Activated T-cell treated with anti-CD3 and anti-CD28 coated beads, Interleukin-2, amount 50 U/mL, for 4 hours (primary cell): Measurements from ENCODE around the gene CDKL1. TPM values are rescaled to one million over a fixed set of nuclear protein-coding genes. Genes with fewer than 3 reads are reported as not detected.
"Not testable (repeated sequence)": the region's sequence is repeated elsewhere in the genome, so short reads cannot be mapped to it uniquely, and the experiment has no call there.

Experiments
- ATAC-seq, 2 donors: fragments of 200-7000 bp; cut with Tn5 transposase; one replicate each; pipeline ENCODE4 v1.10.0; 2021
- DNase-seq: peaks from one replicate; pipeline ENCODE4 v3.0.0-alpha.2; 2020
- H3K27me3 Mint-ChIP-seq: one replicate; pipeline ENCODE4 v1.8.0; 2021; ENCODE audit warnings: low read depth, mixed read lengths
- H3K36me3 Mint-ChIP-seq: one replicate; pipeline ENCODE4 v1.8.0; 2022; ENCODE audit warnings: mixed read lengths; ENCODE audit not compliant: insufficient read depth
- H3K4me1 Mint-ChIP-seq: one replicate; pipeline ENCODE4 v1.8.0; 2021; ENCODE audit warnings: low read depth, mixed read lengths
- H3K4me3 Mint-ChIP-seq: one replicate; pipeline ENCODE4 v1.8.0; 2021; ENCODE audit warnings: mild to moderate bottlenecking, moderate library complexity, mixed read lengths
- H3K9me3 Mint-ChIP-seq: one replicate; pipeline ENCODE4 v1.8.0; 2021; ENCODE audit warnings: mixed read lengths
- total RNA-seq, 3 donors: library from RNA; stranded (reverse); gene quantifications; one replicate each; pipeline ENCODE4 v1.2.1, GENCODE V29; 2021

CDKL1 gene
- total RNA-seq, 3 donors from 2014 or later, result 4.7 to 7.4 (median 7.2) TPM

- H3K27me3 Mint-ChIP-seq, result no peaks in the 10 kb centered on the region
- no peaks in the 10 kb centered on the region for H3K36me3 Mint-ChIP-seq
- H3K9me3 Mint-ChIP-seq, result no peaks in the 10 kb centered on the region
- no peaks in the 10 kb centered on the region for H3K4me1 Mint-ChIP-seq
- no peak for DNase-seq
- ATAC-seq, result no peak
- no peak overlapping the region for H3K4me3 Mint-ChIP-seq
These were observed 19.1 kb downstream of the CDKL1 start for GRCh38 chr14:50377550-50378085.

DNA sequence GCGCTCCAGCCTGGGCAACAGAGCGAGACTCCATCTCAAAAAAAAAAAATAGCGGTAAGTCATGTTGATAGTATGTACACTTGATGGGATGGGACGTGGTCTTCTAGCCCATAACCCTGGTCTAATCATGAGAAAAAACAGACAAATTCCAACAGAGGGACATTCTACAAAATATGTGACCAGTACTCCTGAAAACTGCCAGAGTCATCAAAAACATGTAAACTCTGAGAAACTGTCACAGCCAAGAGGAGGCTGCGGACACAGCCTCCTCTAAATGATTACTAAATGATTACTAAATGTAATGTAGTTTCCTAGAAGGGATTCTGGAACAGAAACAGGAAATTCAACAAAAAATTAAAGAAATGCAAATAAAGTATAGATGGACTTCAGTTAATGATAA is 20.9 kb downstream of the CDKL1 start:
- Mint-ChIP-seq H3K36me3 (no peaks in the 10 kb centered on the region), H3K27me3 (no peaks in the 10 kb centered on the region), H3K4me1 (no peaks in the 10 kb centered on the region), H3K4me3 (no peak overlapping the region), H3K9me3 (no peaks in the 10 kb centered on the region)
- no peak for DNase-seq
- ATAC-seq, result no peak

DNA sequence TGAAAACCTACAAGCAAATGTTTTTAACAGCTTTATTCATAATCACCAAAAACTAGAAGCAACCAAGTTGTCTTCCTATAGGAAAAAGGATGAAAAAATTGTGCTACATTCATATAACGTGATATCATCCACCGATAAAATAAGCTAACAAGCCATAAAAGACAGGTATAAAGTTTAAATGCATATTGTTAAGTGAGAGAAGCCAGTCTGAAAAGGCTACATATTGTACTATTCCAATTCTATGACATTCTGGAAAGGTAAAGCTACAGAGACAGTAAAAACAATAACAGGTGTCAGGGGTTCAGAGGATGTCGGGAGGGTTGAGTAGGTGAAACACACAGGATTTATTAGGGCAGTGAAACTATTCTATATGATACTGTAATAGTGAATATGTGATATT is 22.7 kb downstream of the CDKL1 start:
- no peak overlapping the region for H3K4me3 Mint-ChIP-seq
- no peak for DNase-seq
- H3K4me1 Mint-ChIP-seq, result no peaks in the 10 kb centered on the region
- no peak for ATAC-seq
- no peaks in the 10 kb centered on the region for H3K36me3 Mint-ChIP-seq
- H3K9me3 Mint-ChIP-seq, result no peaks in the 10 kb centered on the region
- H3K27me3 Mint-ChIP-seq, result no peaks in the 10 kb centered on the region

DNA sequence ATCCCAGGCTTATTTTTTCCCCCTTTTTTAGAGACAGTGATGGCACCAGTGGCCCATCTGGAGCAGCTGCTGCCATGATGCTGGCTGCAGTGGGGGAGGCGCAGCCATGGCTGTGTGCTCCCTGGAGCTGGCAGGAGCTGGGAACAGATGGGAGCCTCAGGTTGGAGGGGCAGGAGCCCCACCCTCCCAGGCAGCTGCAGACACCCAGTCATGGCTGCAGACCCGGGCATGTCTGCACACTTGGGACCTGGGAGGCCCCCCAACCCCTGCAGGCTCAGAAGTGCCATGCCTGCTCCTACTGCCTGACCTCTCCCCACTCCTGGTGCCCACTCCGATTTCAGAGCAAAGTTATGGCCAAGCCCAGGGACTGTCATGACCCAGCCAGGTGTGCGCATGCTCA is 25.1 kb downstream of the CDKL1 start:
- Mint-ChIP-seq H3K27me3 (no peaks in the 10 kb centered on the region), H3K36me3 (no peaks in the 10 kb centered on the region), H3K4me1 (peaks cover 3% of the 10 kb centered on the region), H3K4me3 (no peak overlapping the region), H3K9me3 (no peaks in the 10 kb centered on the region)
- DNase-seq, result no peak
- no peak for ATAC-seq

DNA sequence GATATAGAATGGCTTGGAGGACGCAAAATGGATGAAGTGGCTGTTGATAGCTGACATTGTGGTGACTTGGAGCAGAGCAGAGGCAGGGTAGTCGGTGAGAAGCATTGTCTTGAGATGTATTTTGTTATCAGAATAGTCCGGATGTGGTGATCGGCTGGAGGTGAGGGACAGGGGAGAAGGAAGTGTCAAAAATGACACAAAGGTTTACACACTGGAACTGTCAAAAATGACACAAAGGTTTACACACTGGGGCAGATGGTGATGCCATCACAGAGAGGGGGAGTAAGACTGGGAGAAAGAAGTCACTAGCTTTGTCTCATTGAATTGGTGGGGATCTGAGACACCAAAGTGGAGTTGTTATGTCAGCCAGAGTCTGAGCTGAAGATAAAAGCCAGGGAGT is 30.1 kb downstream of the CDKL1 start:
- H3K36me3 Mint-ChIP-seq, result no peaks in the 10 kb centered on the region
- no peaks in the 10 kb centered on the region for H3K9me3 Mint-ChIP-seq
- H3K4me1 Mint-ChIP-seq, result peaks cover 27% of the 10 kb centered on the region
- DNase-seq (no peak), ATAC-seq (no peak)
- no peak overlapping the region for H3K4me3 Mint-ChIP-seq
- no peaks in the 10 kb centered on the region for H3K27me3 Mint-ChIP-seq

DNA sequence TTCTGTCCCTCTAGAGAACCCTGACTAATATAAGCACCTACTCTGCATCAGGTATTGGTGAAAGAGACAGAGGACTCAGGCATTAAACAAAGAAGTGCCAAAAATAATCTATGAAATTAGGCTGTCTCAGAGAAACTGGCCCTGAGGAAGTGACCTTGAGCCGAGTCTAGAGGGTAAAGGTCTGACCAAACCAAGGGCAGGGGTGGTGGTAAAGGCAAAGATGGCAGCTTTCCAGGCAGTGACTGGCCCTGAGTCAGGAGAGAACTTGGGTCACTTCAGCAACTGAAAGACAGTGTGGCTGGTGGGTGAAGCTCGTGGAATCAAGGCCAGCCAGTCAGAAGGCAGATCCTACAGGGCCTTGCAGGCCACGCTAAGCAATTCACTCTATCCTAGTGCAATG is 30.6 kb downstream of the CDKL1 start:
- Mint-ChIP-seq H3K36me3 (no peaks in the 10 kb centered on the region), H3K4me1 (peaks cover 27% of the 10 kb centered on the region), H3K27me3 (no peaks in the 10 kb centered on the region), H3K4me3 (no peak overlapping the region), H3K9me3 (no peaks in the 10 kb centered on the region)
- ATAC-seq, result no peak
- DNase-seq, result no peak

DNA sequence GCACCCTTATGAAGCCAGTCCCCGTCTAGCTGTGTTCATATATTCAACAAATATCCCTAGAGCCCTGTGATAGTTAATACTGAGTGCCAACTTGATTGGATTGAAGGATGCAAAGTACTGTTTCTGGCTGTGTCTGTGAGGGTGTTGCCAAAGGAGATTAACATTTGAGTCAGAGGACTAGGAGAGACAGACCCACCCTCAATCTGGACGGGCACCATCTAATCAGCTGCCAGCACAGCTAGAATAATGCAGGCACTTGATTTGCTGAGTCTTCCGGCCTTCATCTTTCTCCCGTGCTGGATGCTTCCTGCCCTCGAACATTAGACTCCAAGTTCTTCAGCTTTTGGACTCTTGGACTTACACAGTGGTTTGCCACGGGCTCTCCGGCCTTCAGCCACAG is 31.1 kb downstream of the CDKL1 start:
- not testable (repeated sequence) for H3K4me3 Mint-ChIP-seq, H3K36me3 Mint-ChIP-seq, H3K27me3 Mint-ChIP-seq, DNase-seq, H3K9me3 Mint-ChIP-seq, ATAC-seq
- peaks cover 27% of the 10 kb centered on the region for H3K4me1 Mint-ChIP-seq

GRCh38 chr14:50364792-50365191 is 31.9 kb downstream of the CDKL1 start:
- no peak overlapping the region for H3K4me3 Mint-ChIP-seq
- peaks cover 4% of the 10 kb centered on the region for H3K36me3 Mint-ChIP-seq
- DNase-seq, result no peak
- H3K27me3 Mint-ChIP-seq, result no peaks in the 10 kb centered on the region
- H3K4me1 Mint-ChIP-seq, result peaks cover 31% of the 10 kb centered on the region
- no peak for ATAC-seq
- no peaks in the 10 kb centered on the region for H3K9me3 Mint-ChIP-seq

- Mint-ChIP-seq H3K27me3 (no peaks in the 10 kb centered on the region), H3K9me3 (no peaks in the 10 kb centered on the region), H3K4me1 (peaks cover 31% of the 10 kb centered on the region), H3K4me3 (peak overlapping the region; percentile 79), H3K36me3 (peaks cover 9% of the 10 kb centered on the region)
- ATAC-seq, result peak; percentile 88 to 90
- peak; percentile 21 for DNase-seq
These were observed 33.0 kb downstream of the CDKL1 start for GRCh38 chr14:50363714-50364111.

DNA sequence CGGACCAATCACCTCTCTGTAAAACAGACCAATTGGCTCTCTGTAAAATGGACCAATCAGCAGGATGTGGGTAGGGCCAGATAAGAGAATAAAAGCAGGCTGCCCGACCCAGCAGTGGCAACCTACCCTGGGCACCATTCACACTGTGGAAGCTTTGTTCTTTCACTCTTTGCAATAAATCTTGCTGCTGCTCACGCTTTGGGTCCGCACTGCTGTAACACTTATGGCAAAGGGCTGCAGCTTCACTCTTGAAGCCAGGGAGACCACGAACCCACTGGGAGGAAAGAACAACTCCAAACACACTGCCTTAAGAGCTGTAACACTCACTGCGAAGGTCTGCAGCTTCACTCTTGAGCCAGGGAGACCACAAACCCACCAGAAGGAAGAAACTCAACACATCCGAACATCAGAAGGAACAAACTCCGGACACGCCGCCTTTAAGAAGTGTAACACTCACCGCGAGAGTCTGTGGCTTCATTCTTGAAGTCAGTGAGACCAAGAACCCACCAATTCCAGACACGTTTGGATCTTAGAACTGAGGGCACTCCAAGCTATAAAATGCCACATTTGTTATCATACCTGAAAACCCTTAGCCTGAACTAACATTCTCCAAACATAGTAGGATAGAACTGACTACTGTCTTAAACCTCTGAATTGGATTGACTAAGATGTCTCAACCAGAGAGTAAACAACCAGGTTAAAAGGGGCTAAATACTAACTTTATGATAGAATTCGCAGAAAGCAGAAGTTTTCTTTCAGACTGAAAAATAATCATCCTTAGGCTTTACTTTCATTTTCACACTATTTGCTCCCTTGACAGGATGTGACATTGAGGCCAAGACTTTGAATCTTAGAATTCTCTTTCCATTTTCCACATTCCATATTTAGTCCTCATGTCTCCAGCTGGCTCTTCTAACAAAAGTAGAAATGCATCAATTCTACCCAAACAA is 33.6 kb downstream of the CDKL1 start:
- DNase-seq (no peak), ATAC-seq (peak; percentile 44 to 51)
- Mint-ChIP-seq H3K4me3 (peak overlapping the region; percentile 79), H3K9me3 (no peaks in the 10 kb centered on the region), H3K4me1 (peaks cover 31% of the 10 kb centered on the region), H3K27me3 (no peaks in the 10 kb centered on the region), H3K36me3 (peaks cover 13% of the 10 kb centered on the region)

DNA sequence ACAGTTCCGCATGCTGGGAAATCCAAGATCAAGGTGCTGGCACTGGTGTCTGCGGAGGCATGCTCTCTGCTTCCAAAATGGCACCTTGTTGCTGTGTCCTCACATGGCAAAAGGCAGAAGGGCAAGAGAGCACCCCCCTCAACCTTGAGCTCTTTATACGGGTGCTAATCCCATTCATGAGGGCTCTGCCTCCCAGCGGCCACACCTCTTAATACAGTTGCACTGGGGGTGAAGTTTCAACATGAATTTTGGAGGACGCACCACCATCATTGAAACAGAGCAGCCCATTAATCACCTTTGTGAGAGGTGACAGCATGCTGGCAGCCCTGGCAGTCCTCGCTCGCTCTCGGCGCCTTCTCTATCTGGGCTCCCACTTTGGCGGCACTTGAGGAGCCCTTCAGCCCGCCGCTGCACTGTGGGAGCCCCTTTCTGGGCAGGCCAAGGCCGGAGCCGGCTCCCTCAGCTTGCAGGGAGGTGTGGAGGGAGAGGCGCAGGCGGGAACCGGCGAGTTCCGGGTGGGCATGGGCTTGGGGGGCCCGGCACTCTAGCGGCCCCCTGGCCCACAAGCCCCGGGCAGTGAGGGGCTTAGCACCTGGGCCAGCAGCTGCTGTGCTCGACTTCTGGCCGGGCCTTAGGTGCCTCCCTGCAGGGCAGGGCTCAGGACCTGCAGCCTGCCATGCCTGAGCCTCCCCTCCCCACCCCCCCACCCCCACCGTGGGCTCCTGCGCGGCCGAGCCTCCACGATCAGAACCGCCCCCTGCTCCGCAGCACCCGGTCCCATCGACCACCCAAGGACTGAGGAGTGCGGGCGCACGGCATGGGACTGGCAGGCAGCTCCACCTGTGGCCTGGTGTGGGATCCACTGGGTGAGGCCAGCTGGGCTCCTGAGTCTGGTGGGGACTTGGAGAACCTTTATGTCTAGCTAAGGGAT is 34.9 kb downstream of the CDKL1 start:
- ATAC-seq, H3K4me3 Mint-ChIP-seq, DNase-seq, H3K27me3 Mint-ChIP-seq, H3K9me3 Mint-ChIP-seq: not testable (repeated sequence)
- H3K4me1 Mint-ChIP-seq, result peaks cover 30% of the 10 kb centered on the region
- peaks cover 25% of the 10 kb centered on the region for H3K36me3 Mint-ChIP-seq

GRCh38 chr14:50360851-50361250 is 35.8 kb downstream of the CDKL1 start:
- Mint-ChIP-seq H3K4me1 (peaks cover 26% of the 10 kb centered on the region), H3K27me3 (no peaks in the 10 kb centered on the region), H3K4me3 (no peak overlapping the region), H3K9me3 (no peaks in the 10 kb centered on the region), H3K36me3 (peaks cover 31% of the 10 kb centered on the region)
- DNase-seq (no peak), ATAC-seq (no peak)

DNA sequence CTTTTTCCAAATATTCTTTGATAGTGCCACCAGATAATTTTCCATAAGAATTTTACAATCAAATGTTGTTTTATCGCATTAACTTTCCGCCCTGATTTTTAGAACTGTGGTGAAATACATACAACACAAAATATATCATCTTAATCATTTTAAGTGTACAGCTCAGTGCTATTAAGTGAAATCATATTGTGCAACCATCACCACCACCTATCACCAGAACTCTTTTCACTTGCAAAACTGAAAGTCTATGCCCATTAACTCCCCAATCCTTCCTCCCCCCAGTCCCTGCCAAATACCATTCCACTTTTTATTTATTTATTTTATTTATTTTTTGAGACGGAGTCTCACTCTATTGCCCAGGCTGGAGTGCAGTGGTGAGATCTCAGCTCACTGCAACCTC is 36.6 kb downstream of the CDKL1 start:
- Mint-ChIP-seq H3K27me3 (no peaks in the 10 kb centered on the region), H3K4me1 (peaks cover 26% of the 10 kb centered on the region), H3K4me3 (no peak overlapping the region), H3K36me3 (peaks cover 36% of the 10 kb centered on the region), H3K9me3 (no peaks in the 10 kb centered on the region)
- DNase-seq (no peak), ATAC-seq (no peak)

GRCh38 chr14:50359631-50360030 is 37.0 kb downstream of the CDKL1 start:
- DNase-seq (no peak), ATAC-seq (no peak)
- H3K4me1 Mint-ChIP-seq, result peaks cover 25% of the 10 kb centered on the region
- no peaks in the 10 kb centered on the region for H3K9me3 Mint-ChIP-seq
- H3K4me3 Mint-ChIP-seq, result no peak overlapping the region
- peaks cover 36% of the 10 kb centered on the region for H3K36me3 Mint-ChIP-seq
- no peaks in the 10 kb centered on the region for H3K27me3 Mint-ChIP-seq
